Fibroblast of skin of scalp (primary cell): ENCODE data around the gene TPRG1L.

Experiments used
- DNase-seq: peaks from one replicate; pipeline ENCODE4 v3.0.0-alpha.2; 2013

Gene TPRG1L

GRCh38 chr1:3668585-3669300, 43.9 kb downstream of the TPRG1L start:
- DNase-seq: no peak

GRCh38 chr1:3669421-3669821, 44.6 kb downstream of the TPRG1L start:
- DNase-seq: no peak

GRCh38 chr1:3669971-3670431, 45.2 kb downstream of the TPRG1L start:
- no peak for DNase-seq

GRCh38 chr1:3670823-3671265, 46.0 kb downstream of the TPRG1L start:
- no peak for DNase-seq

- no peak for DNase-seq
Measured at GRCh38 chr1:3671371-3672180, 46.8 kb downstream of the TPRG1L start.

- no peak for DNase-seq
Measured at GRCh38 chr1:3672231-3672970, 47.6 kb downstream of the TPRG1L start.

GRCh38 chr1:3672971-3673361, 48.2 kb downstream of the TPRG1L start:
- DNase-seq: no peak

- no peak for DNase-seq
Measured at GRCh38 chr1:3673381-3674099, 48.7 kb downstream of the TPRG1L start.

GRCh38 chr1:3674100-3675094, 49.6 kb downstream of the TPRG1L start:
- DNase-seq: no peak

GRCh38 chr1:3675436-3675835, 50.6 kb downstream of the TPRG1L start:
- DNase-seq: no peak

- no peak for DNase-seq
Measured at GRCh38 chr1:3676581-3677470, 52.0 kb downstream of the TPRG1L start.

GRCh38 chr1:3677484-3677883, 52.7 kb downstream of the TPRG1L start:
- no peak for DNase-seq

GRCh38 chr1:3678361-3679097, 53.7 kb downstream of the TPRG1L start:
- no peak for DNase-seq

GRCh38 chr1:3679098-3679555, 54.3 kb downstream of the TPRG1L start:
- no peak for DNase-seq
